ENCODE measurements around the gene OTP. TPM values are rescaled to one million over a fixed set of nuclear protein-coding genes. Genes with fewer than 3 reads are reported as not detected.

Gene OTP
- polyA plus RNA-seq (ENCODE audit: insufficient read length in 3 of 3): not detected
- long read RNA-seq, donor 1: 0 reads
- long read RNA-seq, donor 2: 0 reads
- long read RNA-seq, donor 3: 0 reads
- long read RNA-seq, donor 4: 0 reads
- long read RNA-seq, donor 5: 0 reads
- long read RNA-seq, donor 6: 0 reads
- long read RNA-seq, donor 7: 0 reads
- long read RNA-seq, donor 8: 0 reads
- long read RNA-seq, donor 9: 0 reads
- long read RNA-seq, donor 10: 0 reads
- long read RNA-seq, donor 11: 0 reads
- long read RNA-seq, donor 12: 0 reads
- long read RNA-seq, donor 13: 0 reads
- long read RNA-seq, donor 14: 0 reads
- long read RNA-seq, donor 15: 0 reads
- long read RNA-seq, donor 16: 0 reads

DNA sequence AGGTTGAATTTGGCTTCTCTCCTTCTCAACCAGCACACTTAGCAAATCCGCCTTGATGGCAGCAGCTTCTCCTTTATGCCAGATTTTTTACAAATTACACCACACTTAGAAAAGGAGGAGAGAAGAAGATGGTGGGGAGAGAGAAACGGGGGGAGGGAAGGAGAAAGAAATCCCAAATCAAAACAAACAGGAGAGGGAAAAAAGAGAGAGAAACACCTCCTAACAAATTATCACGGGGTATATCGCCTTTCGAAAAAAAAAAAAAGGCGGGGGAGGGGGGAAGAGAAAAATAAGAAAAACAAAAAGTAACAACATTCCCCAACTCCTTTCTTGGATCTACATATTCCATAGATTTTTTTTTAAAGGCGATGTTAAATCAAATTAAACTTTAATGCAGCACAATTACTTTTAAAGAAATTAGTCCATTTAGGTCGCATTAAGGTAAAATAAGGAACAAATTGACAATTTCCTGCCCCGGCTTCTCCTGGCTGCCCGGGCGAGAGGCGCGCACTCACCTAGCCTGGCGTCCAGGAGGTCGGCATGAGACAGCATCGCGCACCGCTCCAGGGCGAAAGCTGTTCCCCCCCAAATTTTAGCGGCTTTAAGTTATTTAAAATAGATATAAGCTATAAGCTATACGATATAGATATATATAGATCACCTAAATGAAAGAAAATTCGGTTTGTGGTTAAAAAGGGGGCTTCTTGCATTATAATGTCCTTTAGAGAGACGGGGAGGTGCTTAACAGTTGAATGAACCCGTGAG, at the start of gene OTP:
OTP (minus strand) TSS at position 716 of the 765 bp plus-strand sequence; CDS start at position 552, 164 bp downstream.
- DNase-seq (ENCODE audit: extremely low read depth in 1 of 11, low read depth in 9 of 11, low spot score in 4 of 11): no peak

DNA sequence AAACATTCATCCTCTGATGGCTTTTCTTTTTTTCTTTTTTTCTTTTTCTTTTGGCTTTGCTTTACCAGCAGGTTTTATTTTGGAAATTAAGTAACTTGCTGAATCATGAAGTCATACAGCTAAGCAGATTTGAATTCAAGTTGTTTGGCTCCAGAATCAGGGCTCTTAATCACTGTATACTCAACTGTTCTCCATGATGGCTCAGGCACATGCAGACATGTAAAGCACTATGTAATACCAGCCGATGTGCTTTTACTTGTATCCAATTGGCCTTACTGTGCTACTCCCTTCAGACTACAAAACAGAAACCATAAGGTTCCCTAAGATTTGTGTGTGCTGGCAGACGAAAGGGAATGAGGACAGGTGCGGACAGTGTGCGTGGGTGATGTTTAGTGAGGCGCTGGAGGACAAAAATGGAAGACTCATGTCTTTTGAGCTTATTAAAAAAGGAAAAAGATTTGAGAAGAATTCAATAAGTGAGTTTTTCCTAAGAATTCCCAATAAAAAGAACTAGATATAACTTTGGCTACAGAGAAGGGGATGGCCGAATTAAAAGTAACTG, 44.7 kb upstream of the OTP start:
- DNase-seq (ENCODE audit: extremely low read depth in 1 of 11, low read depth in 9 of 11, low spot score in 4 of 11): no peak

DNA sequence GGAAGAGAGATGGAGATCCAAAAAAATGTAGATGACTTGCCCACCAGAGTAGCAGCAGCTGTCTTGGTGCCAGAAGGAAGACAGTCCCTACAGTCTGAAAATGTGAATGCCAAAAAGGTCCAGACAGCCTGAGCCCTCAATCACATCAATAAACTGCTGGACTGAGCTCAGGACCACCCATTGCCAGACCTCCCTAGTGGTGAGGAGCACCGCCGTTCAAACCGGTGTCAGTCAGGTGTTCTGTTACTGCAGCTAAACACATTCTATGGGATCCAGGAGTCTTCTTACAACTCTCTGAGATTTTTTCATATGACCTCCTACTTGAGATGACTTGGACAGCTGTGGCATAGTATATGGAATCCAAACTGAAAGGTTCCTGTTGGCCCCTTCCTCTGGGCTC, 32.0 kb upstream of the OTP start:
- DNase-seq (ENCODE audit: extremely low read depth in 1 of 11, low read depth in 9 of 11, low spot score in 4 of 11): no peak

DNA sequence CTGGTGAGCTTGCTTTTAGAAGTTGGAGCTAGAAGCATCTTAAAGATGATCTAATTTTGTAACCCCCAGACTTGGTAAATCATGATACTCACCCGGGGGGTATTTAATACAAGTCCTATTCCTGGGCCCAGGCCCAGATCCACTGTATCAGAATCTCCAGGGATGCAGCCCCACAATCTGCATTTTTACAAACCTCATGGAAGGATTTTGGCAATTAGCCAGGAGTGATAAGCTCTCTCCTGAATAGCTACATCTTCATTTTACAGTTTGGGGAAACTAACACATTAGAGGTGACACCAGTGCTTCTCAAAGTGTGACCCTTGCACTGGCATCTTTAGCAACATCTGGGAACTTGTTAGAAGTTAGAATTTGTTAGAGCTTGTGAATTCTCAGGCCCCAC, 31.2 kb upstream of the OTP start:
- no peak for DNase-seq (ENCODE audit: extremely low read depth in 1 of 11, low read depth in 9 of 11, low spot score in 4 of 11)

DNA sequence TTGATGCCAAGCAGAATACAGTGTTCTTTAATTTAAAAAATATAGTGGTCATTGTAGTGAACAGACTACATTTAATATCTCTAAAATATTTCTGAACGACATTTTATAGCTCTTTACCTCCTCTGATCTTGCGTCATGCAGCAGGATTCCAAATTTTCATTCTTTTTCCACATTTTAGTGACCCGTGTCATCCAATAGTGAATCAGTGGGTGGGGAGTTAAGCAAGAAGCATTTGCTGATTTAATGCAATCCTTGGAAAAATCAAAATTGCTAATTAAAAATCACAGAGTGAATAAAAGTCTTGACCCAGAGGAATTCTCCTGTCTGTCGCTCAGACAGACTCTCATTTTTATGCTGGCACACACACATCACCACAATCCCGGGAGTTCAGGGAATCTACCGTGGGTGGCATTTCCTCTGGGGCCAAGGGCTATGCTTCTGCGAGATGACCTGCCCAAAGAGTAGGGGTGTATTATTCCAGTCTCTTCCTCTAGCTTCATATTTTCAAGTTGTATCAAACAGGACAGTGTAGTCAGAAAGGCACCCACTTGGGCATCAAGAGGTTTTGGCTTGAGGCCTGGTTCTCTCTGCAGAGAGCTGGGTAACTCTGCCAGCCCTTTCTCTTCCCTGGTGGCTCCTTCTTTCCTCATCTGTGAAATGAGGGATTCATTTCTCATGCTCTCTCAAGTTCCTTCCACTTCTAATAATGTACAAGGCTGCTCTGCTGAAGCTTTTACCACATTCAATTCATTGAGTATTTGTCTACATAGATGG, 24.8 kb upstream of the OTP start:
- no peak for DNase-seq (ENCODE audit: extremely low read depth in 1 of 11, low read depth in 9 of 11, low spot score in 4 of 11)

DNA sequence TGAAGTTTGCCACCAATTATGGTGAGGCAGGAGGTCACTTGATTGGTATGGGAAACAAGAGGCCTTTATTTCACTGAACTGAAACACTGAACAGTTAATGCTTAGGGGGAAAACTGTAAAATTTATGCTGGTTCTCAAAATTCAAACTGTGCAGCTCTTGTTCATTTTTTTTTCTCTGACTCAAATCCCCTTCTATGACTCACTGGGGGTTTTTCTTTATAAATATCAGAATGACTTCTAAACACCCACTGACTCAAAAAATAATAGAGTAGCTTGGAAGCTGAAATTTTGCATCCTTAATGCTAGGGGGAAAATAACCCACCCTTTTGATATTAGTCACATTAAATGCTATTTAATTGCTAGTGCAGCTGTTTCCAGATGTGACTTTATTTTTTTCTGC, 24.1 kb upstream of the OTP start:
- DNase-seq (ENCODE audit: extremely low read depth in 1 of 11, low read depth in 9 of 11, low spot score in 4 of 11): no peak

DNA sequence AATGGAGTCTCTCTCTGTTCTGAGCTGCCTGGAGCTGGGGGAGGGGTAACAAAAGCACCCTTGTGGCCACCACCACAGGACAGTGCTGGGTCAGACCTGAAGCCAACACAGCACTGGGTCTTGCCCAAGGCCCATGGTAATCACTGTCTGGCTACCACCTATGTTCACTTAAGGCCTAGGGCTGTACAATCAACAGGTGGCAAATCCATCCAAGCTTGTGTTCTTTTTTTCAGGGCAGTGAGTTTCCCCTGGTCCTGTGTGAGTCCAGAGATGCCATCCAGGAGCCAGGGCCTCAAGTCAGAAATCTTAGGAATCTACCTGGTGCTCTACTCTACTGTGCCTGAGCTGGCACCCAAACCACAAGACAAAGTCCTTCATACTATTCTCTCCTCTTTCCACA, 20.1 kb upstream of the OTP start:
- DNase-seq (ENCODE audit: extremely low read depth in 1 of 11, low read depth in 9 of 11, low spot score in 4 of 11): no peak

DNA sequence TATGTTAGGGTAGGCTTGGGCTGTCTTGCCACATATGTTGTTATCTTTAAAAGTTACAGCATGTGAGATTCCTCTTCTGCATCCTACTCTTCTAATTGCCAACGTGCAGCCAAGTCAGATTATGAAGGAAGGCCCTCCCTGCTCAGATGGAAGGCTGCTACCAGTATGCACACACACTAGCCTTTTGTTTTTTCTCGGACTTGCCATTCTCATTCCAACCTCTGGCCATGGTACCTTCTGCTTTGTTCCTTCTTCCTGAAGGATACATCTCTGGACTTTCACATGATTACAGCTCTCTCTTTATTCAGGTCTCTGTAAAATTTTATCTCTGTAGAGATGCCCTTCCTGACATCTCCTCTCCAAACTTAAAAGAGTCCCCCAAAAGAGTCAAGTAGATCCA, 12.8 kb upstream of the OTP start:
- no peak for DNase-seq (ENCODE audit: extremely low read depth in 1 of 11, low read depth in 9 of 11, low spot score in 4 of 11)

DNA sequence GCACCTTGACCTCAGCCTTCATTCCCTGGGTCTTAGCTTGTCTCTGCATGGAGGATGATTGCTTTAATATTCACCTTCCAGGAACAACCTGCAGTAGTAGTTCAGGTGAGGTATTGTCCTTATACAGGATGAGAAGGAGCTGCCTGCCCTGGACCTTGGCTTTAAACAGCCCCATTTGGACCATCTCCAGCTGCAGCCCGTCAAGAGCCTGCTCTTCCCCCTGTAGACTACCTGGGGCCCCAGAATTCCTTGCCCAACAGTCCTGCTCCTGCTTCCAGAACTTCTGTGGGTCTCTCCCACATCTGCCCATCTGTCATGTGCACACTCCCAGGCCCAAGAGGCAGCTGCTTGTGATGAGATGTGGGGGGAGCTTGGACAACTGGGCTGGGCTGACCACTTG, 12.2 kb upstream of the OTP start:
- no peak for DNase-seq (ENCODE audit: extremely low read depth in 1 of 11, low read depth in 9 of 11, low spot score in 4 of 11)

DNA sequence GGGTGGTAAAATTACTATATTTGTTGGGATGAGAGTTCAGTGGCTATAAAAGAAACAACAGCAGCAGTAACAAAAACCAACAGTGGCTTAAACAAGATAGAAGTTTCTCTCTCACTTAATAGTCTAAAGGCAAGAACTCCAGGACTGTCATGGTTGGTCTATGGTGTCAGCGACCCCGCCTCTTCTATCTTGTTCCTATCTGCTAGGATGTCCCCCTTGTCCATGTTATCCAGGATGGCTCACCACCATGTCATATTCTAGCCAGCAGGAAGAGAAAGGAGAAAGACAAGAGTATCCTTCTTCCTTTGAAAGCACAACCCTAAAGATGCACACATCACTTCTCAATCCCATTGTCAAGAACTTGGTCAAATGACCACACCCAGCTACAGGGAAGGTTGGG, 11.3 kb upstream of the OTP start:
- DNase-seq (ENCODE audit: extremely low read depth in 1 of 11, low read depth in 9 of 11, low spot score in 4 of 11): no peak

DNA sequence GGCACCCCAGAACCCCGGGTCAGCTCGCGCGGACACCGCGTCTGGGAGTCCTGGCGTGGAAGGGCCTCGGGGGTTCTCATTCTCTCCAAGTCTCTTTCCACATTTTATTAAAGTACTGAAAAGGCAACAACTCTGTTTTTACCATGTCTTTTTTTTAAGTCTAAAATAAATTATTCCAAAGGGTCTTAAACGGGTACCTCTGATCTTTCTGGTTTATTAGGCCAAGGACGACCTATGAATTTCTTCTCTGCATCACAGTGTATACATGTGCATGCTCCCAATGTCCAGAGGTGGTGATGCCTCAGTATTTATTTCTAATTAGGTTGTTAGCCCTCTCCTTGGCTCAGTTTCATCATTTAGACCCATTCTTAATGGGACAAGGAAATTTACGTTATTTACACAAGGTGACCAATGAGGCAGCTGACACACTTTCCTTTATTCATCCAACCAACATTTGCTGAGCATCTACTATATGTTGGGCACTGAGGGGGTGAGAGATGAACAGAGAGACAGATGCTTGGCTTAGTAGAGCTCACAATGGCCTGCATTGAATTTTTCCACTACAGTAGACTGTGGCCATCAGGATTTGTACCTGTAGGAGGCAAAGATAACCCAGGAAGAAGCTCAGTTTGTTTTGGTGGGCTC, 7.6 kb upstream of the OTP start:
- no peak for DNase-seq (ENCODE audit: extremely low read depth in 1 of 11, low read depth in 9 of 11, low spot score in 4 of 11)

DNA sequence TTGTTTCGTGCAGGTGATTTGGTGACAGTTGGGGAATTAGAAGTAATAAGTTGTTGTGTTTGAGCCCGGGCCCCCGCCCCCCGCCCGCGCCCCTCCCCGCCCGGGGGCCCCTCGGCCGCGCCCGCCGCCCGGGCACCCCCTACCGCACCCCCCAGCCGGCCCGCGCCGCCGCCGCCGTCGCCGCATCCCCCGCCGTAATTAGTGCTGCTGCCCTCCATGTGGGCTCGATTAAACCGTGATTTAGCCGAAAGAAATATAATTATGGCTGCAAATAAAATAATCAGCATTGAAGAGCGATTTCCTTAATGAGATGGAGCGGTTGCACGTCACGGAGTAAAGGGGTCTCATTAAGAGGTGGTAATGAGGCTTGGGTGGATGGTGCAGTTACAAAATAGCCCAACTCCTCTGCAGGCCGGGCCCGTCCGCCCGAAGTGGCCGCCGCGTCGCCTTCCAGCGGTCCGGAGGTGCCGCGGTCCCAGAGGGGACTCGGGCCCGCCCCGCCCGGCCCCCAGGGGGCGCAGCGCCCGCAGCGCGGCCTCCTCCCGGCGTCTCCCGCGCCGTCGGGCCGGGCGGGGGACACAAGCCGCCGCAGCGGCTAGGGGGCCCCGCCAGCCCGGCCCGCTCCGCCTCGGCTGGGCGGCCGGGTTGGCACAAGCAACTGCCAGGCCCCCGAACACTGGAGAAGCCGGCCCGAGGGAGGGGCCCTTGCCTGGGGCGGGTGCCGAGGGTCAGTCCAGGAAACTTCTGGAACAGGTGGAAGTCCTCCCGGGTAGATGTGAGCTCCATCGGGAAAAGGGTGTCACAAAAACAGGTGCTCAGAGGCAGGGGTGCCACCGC, 6.9 kb upstream of the OTP start:
- DNase-seq (ENCODE audit: extremely low read depth in 1 of 11, low read depth in 9 of 11, low spot score in 4 of 11): no peak

DNA sequence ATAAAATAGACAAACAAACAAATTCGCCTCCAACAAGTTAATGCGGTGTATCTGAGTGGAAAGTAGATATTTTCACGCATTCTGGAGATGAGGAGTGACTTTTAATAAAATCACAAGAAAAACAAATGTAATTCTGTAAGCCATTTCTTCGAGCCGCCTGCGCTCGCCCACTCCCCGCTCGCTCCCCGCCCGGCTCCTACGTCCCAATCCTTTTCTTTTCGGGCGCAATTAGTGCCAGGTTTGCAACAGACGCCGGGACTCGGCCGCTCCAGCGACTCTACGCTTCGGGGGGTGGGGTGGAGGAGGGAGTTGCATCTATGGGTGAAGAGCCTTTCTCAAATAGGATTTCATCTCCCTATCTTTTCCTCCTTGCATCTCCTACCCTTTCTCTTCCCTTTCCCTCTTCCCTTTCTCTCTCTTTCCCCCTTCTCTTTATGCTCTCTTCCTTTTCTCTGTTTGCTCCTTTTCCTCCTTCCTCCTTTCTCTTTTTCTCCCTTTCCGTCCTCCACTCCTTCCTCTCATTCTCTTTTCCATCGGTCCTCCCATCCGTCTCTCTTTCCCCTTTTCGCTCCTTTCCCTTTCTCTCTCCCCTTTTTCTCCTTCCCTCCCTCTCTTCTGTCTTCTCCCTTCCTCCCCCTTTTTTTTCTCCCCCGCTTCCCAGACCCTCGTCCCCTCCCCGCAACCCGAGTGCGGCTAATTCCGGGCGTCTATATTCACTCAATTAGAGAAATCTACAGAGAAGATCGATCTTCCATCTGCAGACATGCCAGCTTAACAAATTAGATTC, 6.1 kb upstream of the OTP start:
- no peak for DNase-seq (ENCODE audit: extremely low read depth in 1 of 11, low read depth in 9 of 11, low spot score in 4 of 11)

DNA sequence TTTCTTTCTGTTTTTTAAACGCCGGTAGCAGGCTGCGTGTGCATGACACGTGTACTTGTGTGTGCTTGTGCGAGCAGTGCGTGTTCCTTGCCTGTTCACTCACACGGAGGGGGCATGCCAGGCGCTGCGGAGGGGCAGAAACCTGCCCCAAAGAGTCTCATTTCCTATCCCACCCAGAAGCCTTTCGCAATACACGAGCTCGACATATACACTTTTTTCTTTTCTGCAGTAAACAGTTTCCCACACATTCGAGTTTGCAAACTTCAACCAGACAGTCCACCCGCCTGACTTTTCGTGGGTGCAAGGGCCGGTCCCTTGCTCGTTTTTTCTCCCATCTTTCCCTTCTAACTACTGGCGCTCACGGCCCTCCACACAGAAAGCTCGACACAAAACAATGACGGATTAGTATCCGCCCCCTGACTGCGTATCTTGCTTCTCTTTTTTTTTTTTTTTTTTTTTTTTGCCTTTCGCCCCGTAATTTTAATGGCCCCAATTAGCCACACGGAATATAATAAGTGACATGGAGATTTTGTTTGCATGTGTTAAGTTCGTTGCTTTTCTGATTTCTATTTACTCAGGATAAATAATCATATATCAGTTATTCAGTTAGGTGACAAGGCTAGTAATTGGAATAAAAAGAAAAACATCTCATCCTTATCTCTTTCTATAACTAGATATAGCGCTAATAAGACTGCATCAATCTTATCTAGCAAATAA, 5.3 kb upstream of the OTP start:
- DNase-seq (ENCODE audit: extremely low read depth in 1 of 11, low read depth in 9 of 11, low spot score in 4 of 11): no peak

DNA sequence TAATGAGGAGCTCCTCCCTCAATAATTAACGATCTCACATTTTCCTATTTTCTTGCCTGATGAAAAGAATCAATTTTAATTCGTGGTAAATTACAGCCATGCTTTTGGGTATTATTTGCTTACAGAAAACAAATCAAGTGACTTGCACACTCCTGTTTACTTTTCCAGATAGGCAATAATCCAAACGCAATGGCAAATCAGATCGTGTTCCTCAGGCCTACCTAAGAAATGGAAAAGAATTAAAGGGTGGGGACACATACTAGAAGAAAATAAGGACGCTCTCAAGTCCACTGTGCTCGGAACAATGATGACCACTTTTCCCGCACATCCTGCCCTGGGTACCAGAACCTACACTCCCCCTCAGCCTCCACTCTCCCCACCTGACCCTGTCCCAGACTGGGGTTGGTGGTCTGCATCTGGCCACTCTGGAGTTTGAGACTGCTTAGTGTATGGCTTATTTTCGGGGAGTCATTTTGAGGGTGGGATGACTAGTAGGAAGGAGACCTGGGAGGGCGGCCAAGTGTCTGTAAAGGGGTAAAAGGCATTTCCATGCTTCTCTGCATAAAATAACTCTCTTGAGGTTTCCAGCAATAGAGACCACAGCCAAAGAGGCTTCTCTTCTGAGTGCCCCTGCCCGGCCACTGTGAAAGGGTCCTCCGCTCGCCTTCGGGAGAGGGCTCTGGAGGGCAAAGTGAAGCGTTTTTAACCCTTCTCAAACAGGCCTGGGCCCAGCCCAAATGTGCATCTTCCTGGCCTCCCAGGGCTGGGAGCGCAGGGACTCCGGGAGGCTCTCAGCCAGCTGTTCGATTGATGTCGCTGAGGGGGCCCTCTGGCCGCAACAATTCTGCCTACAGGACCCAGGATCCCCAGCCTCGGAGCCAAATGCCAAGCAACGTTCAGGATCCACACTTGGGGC, 4.5 kb upstream of the OTP start:
- DNase-seq (ENCODE audit: extremely low read depth in 1 of 11, low read depth in 9 of 11, low spot score in 4 of 11): no peak
